Measurements from ENCODE around the gene USP53.
"Not testable (repeated sequence)": the region's sequence is repeated elsewhere in the genome, so short reads cannot be mapped to it uniquely, and the experiment has no call there.

The USP53 gene

GRCh38 chr4:119271361-119272085 lies 59.0 kb downstream of the USP53 start:
- no peak for DNase-seq (ENCODE audit: low spot score)

- not testable (repeated sequence) for DNase-seq (ENCODE audit: low spot score)
Observed at GRCh38 chr4:119279541-119279940, 67.0 kb downstream of the USP53 start.

GRCh38 chr4:119279945-119280344 lies 67.4 kb downstream of the USP53 start:
- not testable (repeated sequence) for DNase-seq (ENCODE audit: low spot score)

GRCh38 chr4:119281393-119281792 lies 68.9 kb downstream of the USP53 start:
- no peak for DNase-seq (ENCODE audit: low spot score)

- DNase-seq (ENCODE audit: low spot score): no peak
Observed at GRCh38 chr4:119284876-119285780, 72.6 kb downstream of the USP53 start.

- no peak for DNase-seq (ENCODE audit: low spot score)
Observed at GRCh38 chr4:119286377-119287002, 74.0 kb downstream of the USP53 start.

- no peak for DNase-seq (ENCODE audit: low spot score)
Observed at GRCh38 chr4:119289313-119289712, 76.8 kb downstream of the USP53 start.

- no peak for DNase-seq (ENCODE audit: low spot score)
Observed at GRCh38 chr4:119290598-119290997, 78.1 kb downstream of the USP53 start.

- no peak for DNase-seq (ENCODE audit: low spot score)
Observed at GRCh38 chr4:119296356-119296755, 83.8 kb downstream of the USP53 start.

- DNase-seq (ENCODE audit: low spot score): no peak
Observed at GRCh38 chr4:119297795-119298194, 85.3 kb downstream of the USP53 start.

GRCh38 chr4:119299260-119299671 lies 86.8 kb downstream of the USP53 start:
- no peak for DNase-seq (ENCODE audit: low spot score)

GRCh38 chr4:119299741-119300100 lies 87.2 kb downstream of the USP53 start:
- no peak for DNase-seq (ENCODE audit: low spot score)

- DNase-seq (ENCODE audit: low spot score): peak; percentile 18
Observed at GRCh38 chr4:119300101-119300978, 87.8 kb downstream of the USP53 start.

- DNase-seq (ENCODE audit: low spot score): no peak
Observed at GRCh38 chr4:119302073-119302832, 89.7 kb downstream of the USP53 start.

- DNase-seq (ENCODE audit: low spot score): no peak
Observed at GRCh38 chr4:119303587-119304305, 91.2 kb downstream of the USP53 start.

GRCh38 chr4:119304431-119304830 lies 91.9 kb downstream of the USP53 start:
- no peak for DNase-seq (ENCODE audit: low spot score)

GRCh38 chr4:119307606-119308005 lies 95.1 kb downstream of the USP53 start:
- DNase-seq (ENCODE audit: low spot score): no peak

GRCh38 chr4:119310826-119311225 lies 98.3 kb downstream of the USP53 start:
- no peak for DNase-seq (ENCODE audit: low spot score)

GRCh38 chr4:119313237-119313636 lies 100.7 kb downstream of the USP53 start:
- no peak for DNase-seq (ENCODE audit: low spot score)

GRCh38 chr4:119314356-119314755 lies 101.8 kb downstream of the USP53 start:
- no peak for DNase-seq (ENCODE audit: low spot score)

All from HuH-7.5 (cell line).